Measurements from ENCODE around the gene ANO2.

- no peak for TF ChIP-seq CTCF (IDR thresholded peaks at IDR 0.05; ENCODE audit: low read depth, low read length)
- no peak for TF ChIP-seq POLR2A (IDR thresholded peaks at IDR 0.05; ENCODE audit: extremely low read depth, insufficient read length)
Observed at GRCh38 chr12:5620896-5621295, 324.2 kb downstream of the ANO2 start.

Measured in NB4 (cell line).